Measurements from ENCODE around the gene TTLL11. TPM values are rescaled to one million over a fixed set of nuclear protein-coding genes. Genes with fewer than 3 reads are reported as not detected.

TTLL11 gene
- polyA plus RNA-seq, 1 donor from 2014 or later, result 8.0 TPM

DNA sequence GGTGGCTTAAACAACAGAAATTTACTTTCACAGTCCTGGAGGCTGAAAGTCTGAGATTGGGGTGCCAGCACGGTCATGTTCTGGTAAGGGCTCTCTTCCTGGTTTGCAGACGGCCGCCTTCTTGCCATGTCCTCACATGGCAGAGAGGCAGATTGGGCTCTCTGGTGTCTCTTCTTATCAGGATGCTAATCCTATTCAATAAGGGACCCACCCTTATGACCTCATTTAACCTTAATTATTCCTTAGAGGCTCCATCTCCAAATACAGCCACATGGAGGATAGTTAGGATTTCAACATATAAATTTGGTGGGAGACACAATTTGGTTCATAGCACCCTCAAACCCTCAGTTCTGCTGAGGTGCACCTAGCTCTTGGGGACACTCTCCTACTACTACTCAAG is 261.2 kb downstream of the TTLL11 start:
- no peaks in the 10 kb centered on the region for H3K9me3 ChIP-seq (ENCODE audit: low read length)
- H3K4me3 ChIP-seq (ENCODE audit: low read length), result no peak overlapping the region
- no peak overlapping the region for H2AFZ ChIP-seq (ENCODE audit: low read depth, low read length)
- no peaks in the 10 kb centered on the region for H3K36me3 ChIP-seq (ENCODE audit: insufficient read depth, low read length)
- no peak overlapping the region for H3K4me2 ChIP-seq (ENCODE audit: low read length)
- TF ChIP-seq, protein P1, sequence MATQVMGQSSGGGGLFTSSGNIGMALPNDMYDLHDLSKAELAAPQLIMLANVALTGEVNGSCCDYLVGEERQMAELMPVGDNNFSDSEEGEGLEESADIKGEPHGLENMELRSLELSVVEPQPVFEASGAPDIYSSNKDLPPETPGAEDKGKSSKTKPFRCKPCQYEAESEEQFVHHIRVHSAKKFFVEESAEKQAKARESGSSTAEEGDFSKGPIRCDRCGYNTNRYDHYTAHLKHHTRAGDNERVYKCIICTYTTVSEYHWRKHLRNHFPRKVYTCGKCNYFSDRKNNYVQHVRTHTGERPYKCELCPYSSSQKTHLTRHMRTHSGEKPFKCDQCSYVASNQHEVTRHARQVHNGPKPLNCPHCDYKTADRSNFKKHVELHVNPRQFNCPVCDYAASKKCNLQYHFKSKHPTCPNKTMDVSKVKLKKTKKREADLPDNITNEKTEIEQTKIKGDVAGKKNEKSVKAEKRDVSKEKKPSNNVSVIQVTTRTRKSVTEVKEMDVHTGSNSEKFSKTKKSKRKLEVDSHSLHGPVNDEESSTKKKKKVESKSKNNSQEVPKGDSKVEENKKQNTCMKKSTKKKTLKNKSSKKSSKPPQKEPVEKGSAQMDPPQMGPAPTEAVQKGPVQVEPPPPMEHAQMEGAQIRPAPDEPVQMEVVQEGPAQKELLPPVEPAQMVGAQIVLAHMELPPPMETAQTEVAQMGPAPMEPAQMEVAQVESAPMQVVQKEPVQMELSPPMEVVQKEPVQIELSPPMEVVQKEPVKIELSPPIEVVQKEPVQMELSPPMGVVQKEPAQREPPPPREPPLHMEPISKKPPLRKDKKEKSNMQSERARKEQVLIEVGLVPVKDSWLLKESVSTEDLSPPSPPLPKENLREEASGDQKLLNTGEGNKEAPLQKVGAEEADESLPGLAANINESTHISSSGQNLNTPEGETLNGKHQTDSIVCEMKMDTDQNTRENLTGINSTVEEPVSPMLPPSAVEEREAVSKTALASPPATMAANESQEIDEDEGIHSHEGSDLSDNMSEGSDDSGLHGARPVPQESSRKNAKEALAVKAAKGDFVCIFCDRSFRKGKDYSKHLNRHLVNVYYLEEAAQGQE (IDR thresholded peaks at IDR 0.05; ENCODE audit: borderline replicate concordance), result no peak
- no peak for TF ChIP-seq EZH2 (IDR thresholded peaks at IDR 0.05; ENCODE audit: borderline replicate concordance, insufficient read depth, low read length, poor library complexity, severe bottlenecking)
- no peak for TF ChIP-seq MXI1 (conservative IDR thresholded peaks at IDR 0.05; ENCODE audit: poor library complexity, severe bottlenecking)
- TF ChIP-seq POLR2AphosphoS5 (IDR thresholded peaks at IDR 0.05), result no peak
- TF ChIP-seq, protein P2, sequence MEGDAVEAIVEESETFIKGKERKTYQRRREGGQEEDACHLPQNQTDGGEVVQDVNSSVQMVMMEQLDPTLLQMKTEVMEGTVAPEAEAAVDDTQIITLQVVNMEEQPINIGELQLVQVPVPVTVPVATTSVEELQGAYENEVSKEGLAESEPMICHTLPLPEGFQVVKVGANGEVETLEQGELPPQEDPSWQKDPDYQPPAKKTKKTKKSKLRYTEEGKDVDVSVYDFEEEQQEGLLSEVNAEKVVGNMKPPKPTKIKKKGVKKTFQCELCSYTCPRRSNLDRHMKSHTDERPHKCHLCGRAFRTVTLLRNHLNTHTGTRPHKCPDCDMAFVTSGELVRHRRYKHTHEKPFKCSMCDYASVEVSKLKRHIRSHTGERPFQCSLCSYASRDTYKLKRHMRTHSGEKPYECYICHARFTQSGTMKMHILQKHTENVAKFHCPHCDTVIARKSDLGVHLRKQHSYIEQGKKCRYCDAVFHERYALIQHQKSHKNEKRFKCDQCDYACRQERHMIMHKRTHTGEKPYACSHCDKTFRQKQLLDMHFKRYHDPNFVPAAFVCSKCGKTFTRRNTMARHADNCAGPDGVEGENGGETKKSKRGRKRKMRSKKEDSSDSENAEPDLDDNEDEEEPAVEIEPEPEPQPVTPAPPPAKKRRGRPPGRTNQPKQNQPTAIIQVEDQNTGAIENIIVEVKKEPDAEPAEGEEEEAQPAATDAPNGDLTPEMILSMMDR (IDR thresholded peaks at IDR 0.05; ENCODE audit: poor library complexity, severe bottlenecking), result no peak
- no peak for TF ChIP-seq SMC3 (conservative IDR thresholded peaks at IDR 0.05; ENCODE audit: poor library complexity)
- no peak for TF ChIP-seq RAD21 (conservative IDR thresholded peaks at IDR 0.05)
- TF ChIP-seq TAF1 (IDR thresholded peaks at IDR 0.05; ENCODE audit: low read depth), result no peak
- TF ChIP-seq EP300 (conservative IDR thresholded peaks at IDR 0.05; ENCODE audit: poor library complexity, severe bottlenecking), result no peak
- no peaks in the 10 kb centered on the region for H3F3A ChIP-seq (ENCODE audit: insufficient read depth, low read length, poor library complexity, severe bottlenecking)
- H4K20me1 ChIP-seq (ENCODE audit: insufficient read depth), result no peaks in the 10 kb centered on the region
- no peaks in the 10 kb centered on the region for H3K79me2 ChIP-seq (replicated peaks; ENCODE audit: insufficient read depth, low read length)
- no peak overlapping the region for H3K27ac ChIP-seq (ENCODE audit: low read length)
- H3K27me3 ChIP-seq (ENCODE audit: insufficient read depth, low read depth, low read length), result no peaks in the 10 kb centered on the region
- H3K9me2 ChIP-seq (ENCODE audit: insufficient read depth, low read length), result no peaks in the 10 kb centered on the region
- no peak overlapping the region for H3K9ac ChIP-seq (ENCODE audit: low read length)

DNA sequence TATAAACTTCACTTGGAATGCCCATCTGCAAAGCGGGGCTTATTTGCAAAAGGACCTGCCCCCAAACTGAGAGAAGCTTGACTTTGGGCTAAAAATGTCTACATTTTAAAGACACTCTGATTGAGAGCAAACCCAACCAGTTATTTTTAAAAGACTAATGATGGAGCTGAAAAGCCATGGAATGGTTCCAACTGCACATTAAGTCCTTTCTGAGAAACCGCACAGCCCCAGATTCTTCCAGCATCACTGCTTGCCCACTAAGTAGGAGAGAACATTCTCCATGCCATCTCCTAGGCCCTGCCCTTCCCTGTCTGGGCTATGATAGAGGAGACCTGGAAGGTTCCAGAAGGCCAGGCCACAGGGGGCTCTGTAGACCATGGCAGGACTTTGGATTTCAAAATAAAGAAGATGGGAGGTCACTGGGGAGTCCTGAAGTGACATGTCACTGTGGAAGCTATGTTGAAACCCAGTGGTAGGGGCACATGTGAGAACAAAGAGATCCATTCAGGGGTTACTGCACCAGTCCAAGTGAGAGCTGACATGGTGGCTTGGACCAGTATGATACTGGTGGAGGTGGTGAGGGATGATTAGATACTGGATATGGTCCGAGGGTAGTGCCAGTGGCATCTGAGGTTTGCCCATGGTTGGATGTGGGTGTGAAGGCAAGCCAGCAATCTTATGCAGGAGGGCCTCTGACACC is 262.5 kb downstream of the TTLL11 start:
- H3K27me3 ChIP-seq (ENCODE audit: insufficient read depth, low read depth, low read length), result no peaks in the 10 kb centered on the region
- no peaks in the 10 kb centered on the region for H4K20me1 ChIP-seq (ENCODE audit: insufficient read depth)
- H3K9me2 ChIP-seq (ENCODE audit: insufficient read depth, low read length), result no peaks in the 10 kb centered on the region
- H3K27ac ChIP-seq (ENCODE audit: low read length), result no peak overlapping the region
- H3K9me3 ChIP-seq (ENCODE audit: low read length), result no peaks in the 10 kb centered on the region
- no peak overlapping the region for H3K9ac ChIP-seq (ENCODE audit: low read length)
- TF ChIP-seq EZH2 (IDR thresholded peaks at IDR 0.05; ENCODE audit: borderline replicate concordance, insufficient read depth, low read length, poor library complexity, severe bottlenecking), result no peak
- no peak for TF ChIP-seq EP300 (conservative IDR thresholded peaks at IDR 0.05; ENCODE audit: poor library complexity, severe bottlenecking)
- TF ChIP-seq MXI1 (conservative IDR thresholded peaks at IDR 0.05; ENCODE audit: poor library complexity, severe bottlenecking), result no peak
- TF ChIP-seq POLR2AphosphoS5 (IDR thresholded peaks at IDR 0.05), result no peak
- no peak for TF ChIP-seq RAD21 (conservative IDR thresholded peaks at IDR 0.05)
- no peak for TF ChIP-seq SMC3 (conservative IDR thresholded peaks at IDR 0.05; ENCODE audit: poor library complexity)
- TF ChIP-seq, protein P1 (IDR thresholded peaks at IDR 0.05; ENCODE audit: borderline replicate concordance), result no peak
- TF ChIP-seq TAF1 (IDR thresholded peaks at IDR 0.05; ENCODE audit: low read depth), result no peak
- TF ChIP-seq, protein P2 (IDR thresholded peaks at IDR 0.05; ENCODE audit: poor library complexity, severe bottlenecking), result no peak
- no peaks in the 10 kb centered on the region for H3K36me3 ChIP-seq (ENCODE audit: insufficient read depth, low read length)
- H3K4me3 ChIP-seq (ENCODE audit: low read length), result no peak overlapping the region
- H3F3A ChIP-seq (ENCODE audit: insufficient read depth, low read length, poor library complexity, severe bottlenecking), result no peaks in the 10 kb centered on the region
- H3K79me2 ChIP-seq (replicated peaks; ENCODE audit: insufficient read depth, low read length), result no peaks in the 10 kb centered on the region
- no peak overlapping the region for H2AFZ ChIP-seq (ENCODE audit: low read depth, low read length)
- H3K4me2 ChIP-seq (ENCODE audit: low read length), result no peak overlapping the region
